Retina (tissue), 1 donor: ENCODE data around the gene ACSS3.

Source experiments
- DNase-seq: peaks from one replicate; pipeline ENCODE4 v3.0.0-alpha.2; 2016

Gene ACSS3

GRCh38 chr12:81231574-81232368 is 153.9 kb downstream of the ACSS3 start:
- no peak for DNase-seq

GRCh38 chr12:81245458-81245857 is 167.6 kb downstream of the ACSS3 start:
- no peak for DNase-seq

- DNase-seq = no peak
Observed at GRCh38 chr12:81245907-81246570, 168.2 kb downstream of the ACSS3 start.

- no peak for DNase-seq
Observed at GRCh38 chr12:81249976-81250375, 172.1 kb downstream of the ACSS3 start.

GRCh38 chr12:81252228-81252627 is 174.3 kb downstream of the ACSS3 start:
- no peak for DNase-seq

GRCh38 chr12:81253360-81253759 is 175.5 kb downstream of the ACSS3 start:
- DNase-seq = no peak

DNA sequence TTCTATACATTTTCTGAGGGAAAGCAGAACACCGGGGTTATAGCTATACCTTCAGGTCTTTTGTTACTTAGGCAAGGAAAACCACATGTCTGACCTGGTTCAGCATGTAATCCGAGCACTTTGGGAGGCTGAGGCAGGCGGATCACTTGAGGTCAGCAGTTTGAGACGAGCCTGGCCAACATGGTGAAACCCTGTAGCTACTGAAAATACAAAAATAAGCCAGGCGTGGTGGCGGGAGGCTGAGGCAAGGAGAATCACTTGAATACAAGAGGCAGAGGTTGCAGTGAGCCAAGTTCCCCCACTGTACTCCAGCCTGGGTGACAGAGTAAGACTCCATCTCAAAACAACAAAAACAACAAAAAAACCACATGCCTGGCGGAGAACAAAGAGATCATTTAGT is 177.6 kb downstream of the ACSS3 start:
- no peak for DNase-seq

DNA sequence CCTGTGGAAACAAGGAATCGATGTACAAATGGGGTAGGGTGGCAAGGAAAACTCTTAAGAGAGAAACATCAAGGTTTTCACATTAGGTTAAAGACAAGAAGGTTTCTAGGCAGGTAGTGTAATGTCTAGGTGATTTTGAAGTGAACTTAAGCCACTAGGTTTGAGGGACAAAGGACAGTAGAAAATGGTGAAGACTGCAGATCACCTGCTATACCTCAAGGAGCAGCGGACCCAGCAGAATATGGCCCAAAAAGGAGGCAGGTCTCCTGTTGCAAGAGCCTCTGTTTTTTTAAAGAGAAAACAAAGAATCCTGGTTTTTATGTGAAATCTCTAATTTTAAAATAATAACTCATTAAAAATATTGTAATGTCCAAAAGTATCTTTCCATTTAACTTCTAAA is 178.1 kb downstream of the ACSS3 start:
- DNase-seq = no peak

DNA sequence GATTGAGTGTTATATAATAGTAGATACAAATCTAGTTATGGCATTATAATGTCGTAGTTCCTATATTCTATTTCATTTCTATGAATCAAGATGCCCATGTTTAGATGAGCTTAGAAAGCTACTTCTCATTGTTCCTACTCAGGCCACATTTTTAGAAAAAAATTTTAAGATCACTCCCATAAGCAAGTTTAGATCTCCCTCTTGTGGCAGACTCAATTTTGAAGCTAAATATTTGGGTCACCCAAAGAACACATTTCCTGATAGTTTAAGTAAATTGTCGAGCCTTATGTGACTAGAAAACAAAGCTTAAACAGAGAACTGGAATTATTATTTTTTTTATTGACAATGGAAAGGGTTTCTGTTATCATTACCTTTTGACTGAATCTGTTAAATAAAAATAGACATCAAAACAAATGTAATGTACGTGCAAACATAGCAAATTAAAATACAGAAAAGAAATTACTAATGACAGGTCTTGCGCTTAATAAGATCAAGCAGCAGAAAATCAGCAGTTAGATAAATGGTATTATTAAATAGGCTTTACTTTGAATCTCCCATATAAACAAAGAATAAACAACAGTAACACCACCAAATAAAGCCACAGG is 180.2 kb downstream of the ACSS3 start:
- peak; percentile 47 for DNase-seq

GRCh38 chr12:81259360-81259759 is 181.5 kb downstream of the ACSS3 start:
- no peak for DNase-seq

GRCh38 chr12:81261508-81262207 is 183.8 kb downstream of the ACSS3 start:
- DNase-seq = no peak

GRCh38 chr12:81263072-81263471 is 185.2 kb downstream of the ACSS3 start:
- DNase-seq = no peak

GRCh38 chr12:81270385-81270784 is 192.5 kb downstream of the ACSS3 start:
- no peak for DNase-seq

- no peak for DNase-seq
Observed at GRCh38 chr12:81274637-81275529, 197.0 kb downstream of the ACSS3 start.

DNA sequence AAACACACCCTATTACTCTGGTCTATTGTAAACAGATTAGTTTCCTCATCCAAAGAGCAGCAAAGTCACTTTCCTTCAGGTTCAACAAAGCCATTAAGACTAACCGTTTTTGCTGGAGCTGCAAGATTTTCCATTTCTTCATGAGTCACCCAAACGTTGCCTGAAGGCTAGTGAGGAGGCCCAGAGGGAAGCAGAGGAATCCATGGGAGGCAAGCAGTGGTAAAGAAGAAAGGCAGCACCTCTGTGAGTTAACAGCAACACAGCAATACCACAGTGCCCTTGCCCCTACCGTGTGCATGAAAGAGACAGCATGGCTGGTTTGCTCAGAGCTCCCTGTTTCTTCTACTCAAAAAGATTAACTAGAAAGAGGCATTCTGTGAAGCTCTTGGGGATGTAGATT is 206.3 kb downstream of the ACSS3 start:
- no peak for DNase-seq

DNA sequence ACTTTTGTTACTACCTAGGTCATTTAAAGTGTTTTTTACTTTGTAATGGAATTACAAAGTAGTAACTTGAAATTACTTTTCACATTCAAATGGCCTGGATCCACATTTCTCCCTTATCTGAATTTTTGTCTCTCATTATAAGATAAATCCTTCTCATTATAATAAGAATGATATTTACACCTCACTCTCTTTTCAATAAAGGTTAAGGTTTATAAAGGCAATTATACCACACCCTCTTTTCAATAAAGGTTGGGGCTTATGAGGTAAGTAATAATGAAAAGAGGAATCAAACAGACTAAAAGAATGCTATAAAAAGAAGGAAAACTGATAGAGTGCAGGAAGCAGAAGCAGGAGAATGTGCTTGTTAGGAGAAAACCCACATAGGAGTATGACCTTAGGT is 210.8 kb downstream of the ACSS3 start:
- no peak for DNase-seq

- DNase-seq = peak; percentile 58
Observed at GRCh38 chr12:81294325-81295190, 216.7 kb downstream of the ACSS3 start.

DNA sequence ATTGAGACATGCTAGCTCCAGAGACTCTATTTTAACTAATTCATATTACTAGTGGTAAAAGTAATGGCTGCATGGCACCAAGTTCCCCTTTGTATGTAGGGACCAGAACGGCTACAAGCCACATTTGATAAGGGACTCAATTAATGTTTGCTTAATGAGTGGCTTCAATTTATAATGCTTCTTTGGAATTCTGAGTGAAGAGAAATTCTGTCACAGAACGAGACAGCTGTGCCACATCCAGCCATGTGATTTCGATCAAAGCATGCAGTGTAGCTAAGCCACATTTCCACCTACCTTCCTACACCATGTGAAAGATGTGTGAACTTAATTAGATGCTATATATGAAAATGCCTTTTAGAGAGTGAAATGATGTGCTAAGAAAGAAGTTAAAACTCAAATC is 217.4 kb downstream of the ACSS3 start:
- peak; percentile 25 for DNase-seq

DNA sequence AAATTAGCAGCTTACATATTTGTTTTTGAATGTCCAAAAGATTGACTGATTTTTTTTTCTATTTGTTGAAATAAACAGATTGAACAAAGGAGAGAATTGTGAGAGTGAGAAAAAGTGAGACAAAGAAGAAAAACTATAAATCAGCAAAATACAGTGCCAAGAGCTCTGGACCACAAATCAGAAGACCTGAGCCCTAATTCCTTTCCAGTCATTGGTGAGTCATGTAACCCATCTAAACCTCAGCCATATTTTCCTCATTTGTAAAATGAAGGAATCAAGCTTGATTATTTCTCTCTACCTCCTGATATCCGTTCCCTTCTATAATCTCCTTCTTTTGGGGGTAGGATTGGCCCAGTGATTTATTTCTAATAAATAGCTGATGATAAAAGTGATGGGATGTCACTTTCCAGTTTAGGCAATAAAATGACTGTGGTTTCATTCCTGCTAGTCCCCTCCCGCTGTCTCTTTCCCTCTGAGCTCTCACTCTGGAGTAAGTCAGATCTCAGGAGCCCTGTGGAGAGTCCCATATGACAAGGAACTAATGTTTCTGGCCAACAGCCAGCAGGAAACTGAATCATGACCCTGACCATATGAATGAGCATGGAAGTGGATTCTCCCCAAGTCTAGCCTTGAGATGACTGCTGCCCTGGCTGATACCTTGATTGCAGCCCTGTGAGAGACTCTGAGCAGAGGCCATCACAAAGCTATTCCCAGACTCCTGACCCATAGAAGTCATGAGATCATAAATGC is 218.9 kb downstream of the ACSS3 start:
- peak; percentile 39 for DNase-seq

DNA sequence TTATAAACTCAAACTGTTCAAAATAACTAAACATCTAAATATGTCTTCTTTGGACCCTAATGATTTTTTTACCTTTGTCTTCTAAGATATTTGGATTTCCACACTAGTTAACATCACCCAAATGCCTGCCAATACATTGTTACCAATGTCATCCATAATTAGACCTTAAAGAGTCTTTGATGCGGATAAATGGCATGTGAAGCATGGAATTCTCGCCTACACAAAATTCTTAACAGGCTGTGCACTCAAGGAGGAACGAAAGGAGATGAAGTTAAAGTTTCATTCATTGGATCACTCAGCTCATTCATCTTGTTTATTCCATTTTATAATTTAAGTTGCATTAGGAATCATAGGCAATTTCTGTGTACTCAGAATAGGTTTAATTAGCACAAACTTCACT is 219.7 kb downstream of the ACSS3 start:
- peak; percentile 40 for DNase-seq

DNA sequence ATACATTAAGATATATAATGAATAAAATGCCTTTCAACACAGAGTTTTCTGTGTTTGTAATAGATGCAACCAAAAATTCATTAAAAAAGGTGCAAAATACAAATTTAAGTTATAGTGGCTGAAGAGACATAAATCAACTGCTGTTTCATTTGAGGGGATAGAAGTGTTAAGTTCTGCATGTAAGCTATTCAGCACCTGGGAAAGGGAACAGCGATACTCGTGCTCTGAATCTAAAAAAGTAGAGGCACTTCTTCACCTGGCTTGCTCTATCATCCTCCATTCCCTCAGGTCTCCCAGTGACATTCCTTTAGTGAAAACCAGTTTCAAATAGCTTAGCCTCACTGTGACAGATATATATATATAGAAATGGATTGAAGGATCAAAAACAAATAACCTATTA is 222.6 kb downstream of the ACSS3 start:
- DNase-seq = no peak
